Liver (tissue), 9 donors: ENCODE results near the gene SLC9A1. TPM values are rescaled to one million over a fixed set of nuclear protein-coding genes. Genes with fewer than 3 reads are reported as not detected.

Experiments
- DNase-seq: peaks from one replicate; pipeline ENCODE4 v3.0.0-alpha.2; 2017; ENCODE audit warnings: low spot score
- H3K27ac ChIP-seq, 2 donors: one replicate each; pipeline ENCODE4 v1.7.0; 2013; ENCODE audit warnings: inconsistent platforms in 2 of 2, low read length in 2 of 2, control low read depth in 1 of 2, low read depth in 1 of 2, mild to moderate bottlenecking in 1 of 2
- H3K27me3 ChIP-seq, 4 donors: one replicate each; pipeline versions ENCODE4 v1.6.1 to v1.7.0; 2013; ENCODE audit warnings: low read length in 3 of 4, inconsistent platforms in 1 of 4, mild to moderate bottlenecking in 1 of 4, moderate library complexity in 1 of 4; ENCODE audit not compliant: control insufficient read depth in 4 of 4, insufficient read depth in 4 of 4
- H3K36me3 ChIP-seq, 4 donors: one replicate each; pipeline versions ENCODE4 v1.6.1 to v1.7.0; 2013; ENCODE audit warnings: low read length in 3 of 4, mild to moderate bottlenecking in 3 of 4, low read depth in 1 of 4, moderate library complexity in 1 of 4; ENCODE audit not compliant: control insufficient read depth in 4 of 4, insufficient read depth in 3 of 4
- H3K4me1 ChIP-seq, 4 donors: one replicate each; pipeline versions ENCODE4 v1.6.1 to v1.7.0; 2013; ENCODE audit warnings: low read length in 3 of 4, mild to moderate bottlenecking in 3 of 4, moderate library complexity in 1 of 4; ENCODE audit not compliant: control insufficient read depth in 4 of 4, insufficient read depth in 4 of 4
- H3K4me3 ChIP-seq, 3 donors: one replicate each; pipeline versions ENCODE4 v1.6.1 to v1.7.0; 2013; ENCODE audit warnings: low read length in 3 of 3, control low read depth in 1 of 3, low read depth in 1 of 3, mild to moderate bottlenecking in 1 of 3
- H3K9ac ChIP-seq, 2 donors: one replicate each; pipeline ENCODE4 v1.7.0; 2013; ENCODE audit warnings: low read length in 2 of 2, mild to moderate bottlenecking in 2 of 2, moderate library complexity in 2 of 2, control low read depth in 1 of 2, low read depth in 1 of 2
- H3K9me3 ChIP-seq, 4 donors: one replicate each; pipeline versions ENCODE4 v1.6.1 to v1.7.0; 2013; ENCODE audit warnings: low read length in 3 of 4; ENCODE audit not compliant: control insufficient read depth in 4 of 4
- EGR1 ChIP-seq, 2 donors: IDR thresholded peaks; 2 replicates each; pipeline ENCODE4 v1.6.1; 2016 to 2018; ENCODE audit warnings: antibody characterized with exemption in 2 of 2, low read depth in 2 of 2
- FOXA1 ChIP-seq: IDR thresholded peaks from 2 replicates; pipeline ENCODE4 v1.6.1; 2016; ENCODE audit warnings: antibody characterized with exemption
- FOXA2 ChIP-seq: IDR thresholded peaks from 2 replicates; pipeline ENCODE4 v1.6.1; 2016; ENCODE audit warnings: antibody characterized with exemption
- GABPA ChIP-seq, 2 donors: IDR thresholded peaks in 1 of 2; conservative IDR thresholded peaks in 1 of 2; 2 replicates each; pipeline ENCODE4 v1.6.1; 2016; ENCODE audit warnings: antibody characterized with exemption in 2 of 2, mild to moderate bottlenecking in 1 of 2, moderate library complexity in 1 of 2
- HNF4G ChIP-seq: IDR thresholded peaks from 2 replicates; pipeline ENCODE4 v1.6.1; 2016; ENCODE audit warnings: antibody characterized with exemption
- JUND ChIP-seq, 2 donors: IDR thresholded peaks; 2 replicates each; pipeline ENCODE4 v1.6.1; 2016; ENCODE audit warnings: antibody characterized with exemption in 2 of 2
- NR2F2 ChIP-seq: IDR thresholded peaks from 2 replicates; pipeline ENCODE4 v1.6.1; 2016; ENCODE audit warnings: antibody characterized with exemption
- RXRA ChIP-seq, 2 donors: IDR thresholded peaks; 2 replicates each; pipeline ENCODE4 v1.6.1; 2017 to 2018; ENCODE audit warnings: antibody characterized with exemption in 2 of 2, mild to moderate bottlenecking in 1 of 2
- SP1 ChIP-seq: IDR thresholded peaks from 2 replicates; pipeline ENCODE4 v1.6.1; 2018; ENCODE audit warnings: antibody characterized with exemption, mild to moderate bottlenecking
- TAF1 ChIP-seq: conservative IDR thresholded peaks from 2 replicates; pipeline ENCODE4 v1.6.1; 2016; ENCODE audit warnings: antibody characterized with exemption, mild to moderate bottlenecking
- YY1 ChIP-seq: IDR thresholded peaks from 2 replicates; pipeline ENCODE4 v1.6.1; 2016; ENCODE audit warnings: antibody characterized with exemption, mild to moderate bottlenecking
- WGBS: extraction: QIAGEN DNeasy Blood & Tissue Kit; methylation state at CpG from one replicate; pipeline ENCODE4 v1.1.7; 2013; 5-methylcytosine and 5-hydroxymethylcytosine counted together
- polyA plus RNA-seq, 2 donors: library from polyadenylated mRNA; stranded (reverse) in 1 of 2; unstranded in 1 of 2; fragments of 200-250 nt in 1 of 2; fragments of >200 nt in 1 of 2; fragmentation: Nextera tagmentation in 1 of 2; extraction: Ambion mirVana in 1 of 2; gene quantifications; one replicate each; pipeline versions ENCODE4 v1.2.1 to v1.2.3, GENCODE V29; 2013 to 2015
- total RNA-seq, 2 donors: library from RNA; depleted of rRNA; stranded (reverse); fragments of >200 nt; gene quantifications; one replicate each; pipeline ENCODE4 v1.2.3, GENCODE V29; 2014
- TF ChIP-seq, protein P1 (sequence below): IDR thresholded peaks from 2 replicates; pipeline ENCODE4 v1.6.1; 2016; ENCODE audit warnings: antibody characterized with exemption
- TF ChIP-seq, protein P2 (sequence below): fragments of 150-350 bp; IDR thresholded peaks from 2 replicates; pipeline ENCODE4 v1.5.1; 2017; ENCODE audit warnings: improper control_type of control experiment, low read depth, low read length; ENCODE audit not compliant: missing input control
- TF ChIP-seq, protein P3 (sequence below): IDR thresholded peaks from 2 replicates; pipeline ENCODE4 v1.6.1; 2016; ENCODE audit warnings: antibody characterized with exemption
- TF ChIP-seq, protein P4 (sequence below): IDR thresholded peaks from 2 replicates; pipeline ENCODE4 v1.6.1; 2016; ENCODE audit warnings: antibody characterized with exemption, mild to moderate bottlenecking
- donor health status: healthy.
- donor health status: healthy.
- donor health status: healthy.
- donor health status: healthy.
- donor health status: healthy.

SLC9A1 gene
- total and polyA plus RNA-seq, 4 donors, result 1.3 to 3.2 (median 1.5) TPM

DNA sequence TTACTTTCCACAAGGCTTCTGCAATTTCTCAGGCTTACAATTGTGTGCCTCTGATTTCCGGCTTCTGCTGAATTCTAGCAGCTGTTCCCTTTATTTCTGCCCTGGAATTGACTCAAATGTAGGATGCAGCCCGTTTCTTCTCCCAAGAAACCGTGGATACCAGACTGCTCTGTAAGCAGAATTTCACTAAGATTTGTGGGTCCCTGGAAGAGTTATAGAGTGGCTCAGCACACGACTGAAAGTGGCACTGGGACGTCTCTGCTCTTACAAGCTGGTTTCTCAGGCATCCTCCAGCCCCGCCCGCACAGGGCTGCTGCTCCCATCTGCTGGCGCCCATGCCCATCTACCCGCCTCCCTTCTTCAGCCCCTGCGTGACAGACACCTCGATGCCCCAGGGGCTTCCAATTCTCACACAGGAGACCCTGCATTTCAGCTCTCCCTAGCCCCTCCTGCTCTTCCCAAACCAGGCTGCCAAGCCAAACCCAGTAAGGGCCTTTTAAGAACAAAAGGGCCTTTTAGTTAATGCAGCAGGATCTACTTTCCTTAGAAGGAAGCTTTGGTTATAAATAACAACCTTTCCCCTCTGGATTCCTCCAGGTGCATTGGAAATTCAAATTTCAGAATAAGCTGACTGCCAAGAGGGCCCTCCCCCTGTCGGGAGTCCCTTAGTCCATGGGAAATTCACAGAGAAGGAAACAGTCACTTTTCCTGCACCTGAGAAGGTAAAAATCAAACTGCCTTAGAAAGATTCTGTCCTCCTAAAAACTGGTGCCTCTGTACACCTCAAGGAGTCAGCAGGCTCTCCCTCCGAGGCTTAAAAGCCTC lies 96.9 kb downstream of the SLC9A1 start:
- Histone ChIP-seq H3K27ac (no peak overlapping the region), H3K27me3 (no peaks in the 10 kb centered on the region), H3K4me3 (no peak overlapping the region), H3K9ac (no peak overlapping the region), H3K4me1 (no peaks in the 10 kb centered on the region), H3K36me3 (no peaks in the 10 kb centered on the region), H3K9me3 (no peaks in the 10 kb centered on the region)
- TF ChIP-seq FOXA1, result no peak
- no peak for TF ChIP-seq SP1
- no peak for DNase-seq
- WGBS, result 52% methylated on average over 13 of the region's 13 CpGs

GRCh38 chr1:27057389-27057788 lies 97.5 kb downstream of the SLC9A1 start:
- Histone ChIP-seq H3K9ac (no peak overlapping the region), H3K4me3 (no peak overlapping the region), H3K27me3 (no peaks in the 10 kb centered on the region), H3K9me3 (no peaks in the 10 kb centered on the region), H3K4me1 (no peaks in the 10 kb centered on the region), H3K36me3 (no peaks in the 10 kb centered on the region), H3K27ac (no peak overlapping the region)
- 46% methylated on average over 3 of the region's 3 CpGs for WGBS
- TF ChIP-seq NR2F2 (no peak), FOXA1 (no peak), TAF1 (no peak), SP1 (no peak), JUND (IDR thresholded peaks at IDR 0.05) (no peak), FOXA2 (no peak), EGR1 (IDR thresholded peaks at IDR 0.05; ENCODE audit: low read depth in 2 of 2) (no peak), YY1 (no peak), HNF4G (no peak), RXRA (IDR thresholded peaks at IDR 0.05) (no peak)
- TF ChIP-seq, protein P1, sequence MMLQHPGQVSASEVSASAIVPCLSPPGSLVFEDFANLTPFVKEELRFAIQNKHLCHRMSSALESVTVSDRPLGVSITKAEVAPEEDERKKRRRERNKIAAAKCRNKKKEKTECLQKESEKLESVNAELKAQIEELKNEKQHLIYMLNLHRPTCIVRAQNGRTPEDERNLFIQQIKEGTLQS, result no peak
- TF ChIP-seq, protein P2, sequence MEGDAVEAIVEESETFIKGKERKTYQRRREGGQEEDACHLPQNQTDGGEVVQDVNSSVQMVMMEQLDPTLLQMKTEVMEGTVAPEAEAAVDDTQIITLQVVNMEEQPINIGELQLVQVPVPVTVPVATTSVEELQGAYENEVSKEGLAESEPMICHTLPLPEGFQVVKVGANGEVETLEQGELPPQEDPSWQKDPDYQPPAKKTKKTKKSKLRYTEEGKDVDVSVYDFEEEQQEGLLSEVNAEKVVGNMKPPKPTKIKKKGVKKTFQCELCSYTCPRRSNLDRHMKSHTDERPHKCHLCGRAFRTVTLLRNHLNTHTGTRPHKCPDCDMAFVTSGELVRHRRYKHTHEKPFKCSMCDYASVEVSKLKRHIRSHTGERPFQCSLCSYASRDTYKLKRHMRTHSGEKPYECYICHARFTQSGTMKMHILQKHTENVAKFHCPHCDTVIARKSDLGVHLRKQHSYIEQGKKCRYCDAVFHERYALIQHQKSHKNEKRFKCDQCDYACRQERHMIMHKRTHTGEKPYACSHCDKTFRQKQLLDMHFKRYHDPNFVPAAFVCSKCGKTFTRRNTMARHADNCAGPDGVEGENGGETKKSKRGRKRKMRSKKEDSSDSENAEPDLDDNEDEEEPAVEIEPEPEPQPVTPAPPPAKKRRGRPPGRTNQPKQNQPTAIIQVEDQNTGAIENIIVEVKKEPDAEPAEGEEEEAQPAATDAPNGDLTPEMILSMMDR, result no peak
- TF ChIP-seq, protein P3, sequence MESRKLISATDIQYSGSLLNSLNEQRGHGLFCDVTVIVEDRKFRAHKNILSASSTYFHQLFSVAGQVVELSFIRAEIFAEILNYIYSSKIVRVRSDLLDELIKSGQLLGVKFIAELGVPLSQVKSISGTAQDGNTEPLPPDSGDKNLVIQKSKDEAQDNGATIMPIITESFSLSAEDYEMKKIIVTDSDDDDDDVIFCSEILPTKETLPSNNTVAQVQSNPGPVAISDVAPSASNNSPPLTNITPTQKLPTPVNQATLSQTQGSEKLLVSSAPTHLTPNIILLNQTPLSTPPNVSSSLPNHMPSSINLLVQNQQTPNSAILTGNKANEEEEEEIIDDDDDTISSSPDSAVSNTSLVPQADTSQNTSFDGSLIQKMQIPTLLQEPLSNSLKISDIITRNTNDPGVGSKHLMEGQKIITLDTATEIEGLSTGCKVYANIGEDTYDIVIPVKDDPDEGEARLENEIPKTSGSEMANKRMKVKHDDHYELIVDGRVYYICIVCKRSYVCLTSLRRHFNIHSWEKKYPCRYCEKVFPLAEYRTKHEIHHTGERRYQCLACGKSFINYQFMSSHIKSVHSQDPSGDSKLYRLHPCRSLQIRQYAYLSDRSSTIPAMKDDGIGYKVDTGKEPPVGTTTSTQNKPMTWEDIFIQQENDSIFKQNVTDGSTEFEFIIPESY, result no peak
- DNase-seq, result no peak

DNA sequence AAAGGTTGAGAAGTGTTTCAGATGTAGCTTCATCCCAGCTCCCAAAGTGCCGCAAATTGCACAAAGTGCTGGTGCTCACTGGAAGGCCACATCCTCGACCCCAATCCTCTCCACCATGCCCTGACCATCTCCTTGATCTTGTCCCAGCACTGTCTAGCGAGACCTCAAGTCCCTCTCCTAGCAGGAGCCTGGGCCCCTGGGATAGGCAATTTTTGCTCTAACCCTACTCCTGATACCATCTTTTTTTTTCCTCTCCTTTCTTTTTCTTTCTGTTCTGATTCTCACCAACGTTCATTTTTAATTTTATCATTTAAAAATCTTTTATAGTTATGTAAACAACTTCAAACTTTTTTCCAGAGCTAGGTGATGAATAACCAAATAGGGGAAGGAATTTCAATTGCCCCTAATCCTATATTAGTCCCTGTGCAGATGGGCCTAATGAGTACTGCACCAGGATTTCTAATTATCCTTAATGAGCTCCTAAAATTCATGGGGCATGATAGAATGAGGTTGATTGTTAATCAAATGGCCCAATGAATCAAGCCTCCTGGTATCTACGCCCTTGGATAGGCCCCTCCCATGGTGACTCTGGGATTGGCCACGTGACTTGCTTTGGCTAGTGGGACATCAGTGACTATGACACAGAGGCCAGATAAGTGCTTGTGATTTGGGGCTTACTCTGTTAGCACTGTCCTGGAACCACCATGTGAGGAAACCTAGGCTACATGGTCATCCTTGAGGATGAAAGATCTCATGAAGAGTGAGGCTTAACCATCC lies 100.8 kb downstream of the SLC9A1 start:
- TF ChIP-seq GABPA (IDR thresholded peaks at IDR 0.05 in 1 of 2, conservative IDR thresholded peaks at IDR 0.05 in 1 of 2) (no peak), NR2F2 (no peak), TAF1 (no peak), HNF4G (no peak), FOXA2 (no peak), YY1 (no peak), EGR1 (IDR thresholded peaks at IDR 0.05; ENCODE audit: low read depth in 2 of 2) (no peak), SP1 (no peak)
- TF ChIP-seq, protein P4, sequence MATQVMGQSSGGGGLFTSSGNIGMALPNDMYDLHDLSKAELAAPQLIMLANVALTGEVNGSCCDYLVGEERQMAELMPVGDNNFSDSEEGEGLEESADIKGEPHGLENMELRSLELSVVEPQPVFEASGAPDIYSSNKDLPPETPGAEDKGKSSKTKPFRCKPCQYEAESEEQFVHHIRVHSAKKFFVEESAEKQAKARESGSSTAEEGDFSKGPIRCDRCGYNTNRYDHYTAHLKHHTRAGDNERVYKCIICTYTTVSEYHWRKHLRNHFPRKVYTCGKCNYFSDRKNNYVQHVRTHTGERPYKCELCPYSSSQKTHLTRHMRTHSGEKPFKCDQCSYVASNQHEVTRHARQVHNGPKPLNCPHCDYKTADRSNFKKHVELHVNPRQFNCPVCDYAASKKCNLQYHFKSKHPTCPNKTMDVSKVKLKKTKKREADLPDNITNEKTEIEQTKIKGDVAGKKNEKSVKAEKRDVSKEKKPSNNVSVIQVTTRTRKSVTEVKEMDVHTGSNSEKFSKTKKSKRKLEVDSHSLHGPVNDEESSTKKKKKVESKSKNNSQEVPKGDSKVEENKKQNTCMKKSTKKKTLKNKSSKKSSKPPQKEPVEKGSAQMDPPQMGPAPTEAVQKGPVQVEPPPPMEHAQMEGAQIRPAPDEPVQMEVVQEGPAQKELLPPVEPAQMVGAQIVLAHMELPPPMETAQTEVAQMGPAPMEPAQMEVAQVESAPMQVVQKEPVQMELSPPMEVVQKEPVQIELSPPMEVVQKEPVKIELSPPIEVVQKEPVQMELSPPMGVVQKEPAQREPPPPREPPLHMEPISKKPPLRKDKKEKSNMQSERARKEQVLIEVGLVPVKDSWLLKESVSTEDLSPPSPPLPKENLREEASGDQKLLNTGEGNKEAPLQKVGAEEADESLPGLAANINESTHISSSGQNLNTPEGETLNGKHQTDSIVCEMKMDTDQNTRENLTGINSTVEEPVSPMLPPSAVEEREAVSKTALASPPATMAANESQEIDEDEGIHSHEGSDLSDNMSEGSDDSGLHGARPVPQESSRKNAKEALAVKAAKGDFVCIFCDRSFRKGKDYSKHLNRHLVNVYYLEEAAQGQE, result no peak
- TF ChIP-seq, protein P2, result no peak
- 86% methylated on average over 6 of the region's 6 CpGs for WGBS
- Histone ChIP-seq H3K9me3 (no peaks in the 10 kb centered on the region), H3K27me3 (no peaks in the 10 kb centered on the region), H3K9ac (no peak overlapping the region), H3K4me3 (no peak overlapping the region), H3K27ac (no peak overlapping the region), H3K4me1 (no peaks in the 10 kb centered on the region), H3K36me3 (no peaks in the 10 kb centered on the region)
- no peak for DNase-seq
